Upper lobe of right lung (tissue), 1 donor: ENCODE data around the gene SLC25A31. TPM values are rescaled to one million over a fixed set of nuclear protein-coding genes. Genes with fewer than 3 reads are reported as not detected.

ENCODE experiments used
- ATAC-seq: fragments of 200-7000 bp; cut with Tn5 transposase; one replicate; pipeline ENCODE4 v1.9.1; 2020; ENCODE audit warnings: mild to moderate bottlenecking, moderate library complexity
- DNase-seq: peaks from one replicate; pipeline ENCODE4 v3.0.0-alpha.2; 2020
- H3K27ac ChIP-seq: fragments of 200-600 bp; one replicate; pipeline ENCODE4 v1.8.0; 2022
- H3K27me3 ChIP-seq: fragments of 200-600 bp; one replicate; pipeline ENCODE4 v1.8.0; 2022; ENCODE audit warnings: mild to moderate bottlenecking
- H3K36me3 ChIP-seq: fragments of 200-600 bp; one replicate; pipeline ENCODE4 v1.8.0; 2022
- H3K4me1 ChIP-seq: fragments of 200-600 bp; one replicate; pipeline ENCODE4 v1.8.0; 2022
- H3K4me3 ChIP-seq: fragments of 200-600 bp; one replicate; pipeline ENCODE4 v1.8.0; 2022; ENCODE audit warnings: mild to moderate bottlenecking
- H3K9me3 ChIP-seq: fragments of 200-600 bp; one replicate; pipeline ENCODE4 v1.8.0; 2022
- intact Hi-C: fragments of 100-400 bp; cut with DNase I; formaldehyde crosslinking; loops from one replicate; pipeline ENCODE4 v1.11.0; 2022
- long read RNA-seq: library from polyadenylated mRNA; unstranded; transcript quantifications from one replicate; pipeline ENCODE4 v2.0.0, GENCODE V29; 2021
- total RNA-seq: library from RNA; stranded (reverse); fragmentation: NEBNext Ultra II Directional; extraction: Animal tissue kit (Norgen Biotek cat#: 25700); gene quantifications from one replicate; pipeline ENCODE4 v1.2.1, GENCODE V29; 2021
- TF ChIP-seq, protein P1 (sequence below): fragments of 200-600 bp; IDR thresholded peaks from one replicate; pipeline ENCODE4 v1.8.0; 2022; ENCODE audit warnings: antibody characterized with exemption
- donor health status: DM: no; HTN: yes; CAD: no; lungs with severe emphysema.

SLC25A31 gene
- total RNA-seq: not detected
- long read RNA-seq: 0 reads

GRCh38 chr4:127730142-127730913, at the start of gene SLC25A31:
Gene SLC25A31 (plus strand): TSS chr4:127730400. CDS start chr4:127730546, 146 bp downstream.
- no peak within 1 kb of the TSS for H3K27ac ChIP-seq
- no peak within 1 kb of the TSS for H3K4me3 ChIP-seq
- DNase-seq (peak; percentile 64), ATAC-seq (peak; percentile 16)
- H3K27me3 ChIP-seq: no peaks in the 10 kb centered on the region
- H3K4me1 ChIP-seq: no peaks in the 10 kb centered on the region
- intact Hi-C loops: loop anchor here (5.0 kb wide), 1 partner anchor 123 kb away; no protein-coding TSS in a partner anchor
- no peaks in the 10 kb centered on the region for H3K36me3 ChIP-seq
- H3K9me3 ChIP-seq: no peaks in the 10 kb centered on the region
- TF ChIP-seq, protein P1, sequence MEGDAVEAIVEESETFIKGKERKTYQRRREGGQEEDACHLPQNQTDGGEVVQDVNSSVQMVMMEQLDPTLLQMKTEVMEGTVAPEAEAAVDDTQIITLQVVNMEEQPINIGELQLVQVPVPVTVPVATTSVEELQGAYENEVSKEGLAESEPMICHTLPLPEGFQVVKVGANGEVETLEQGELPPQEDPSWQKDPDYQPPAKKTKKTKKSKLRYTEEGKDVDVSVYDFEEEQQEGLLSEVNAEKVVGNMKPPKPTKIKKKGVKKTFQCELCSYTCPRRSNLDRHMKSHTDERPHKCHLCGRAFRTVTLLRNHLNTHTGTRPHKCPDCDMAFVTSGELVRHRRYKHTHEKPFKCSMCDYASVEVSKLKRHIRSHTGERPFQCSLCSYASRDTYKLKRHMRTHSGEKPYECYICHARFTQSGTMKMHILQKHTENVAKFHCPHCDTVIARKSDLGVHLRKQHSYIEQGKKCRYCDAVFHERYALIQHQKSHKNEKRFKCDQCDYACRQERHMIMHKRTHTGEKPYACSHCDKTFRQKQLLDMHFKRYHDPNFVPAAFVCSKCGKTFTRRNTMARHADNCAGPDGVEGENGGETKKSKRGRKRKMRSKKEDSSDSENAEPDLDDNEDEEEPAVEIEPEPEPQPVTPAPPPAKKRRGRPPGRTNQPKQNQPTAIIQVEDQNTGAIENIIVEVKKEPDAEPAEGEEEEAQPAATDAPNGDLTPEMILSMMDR: no peak

DNA sequence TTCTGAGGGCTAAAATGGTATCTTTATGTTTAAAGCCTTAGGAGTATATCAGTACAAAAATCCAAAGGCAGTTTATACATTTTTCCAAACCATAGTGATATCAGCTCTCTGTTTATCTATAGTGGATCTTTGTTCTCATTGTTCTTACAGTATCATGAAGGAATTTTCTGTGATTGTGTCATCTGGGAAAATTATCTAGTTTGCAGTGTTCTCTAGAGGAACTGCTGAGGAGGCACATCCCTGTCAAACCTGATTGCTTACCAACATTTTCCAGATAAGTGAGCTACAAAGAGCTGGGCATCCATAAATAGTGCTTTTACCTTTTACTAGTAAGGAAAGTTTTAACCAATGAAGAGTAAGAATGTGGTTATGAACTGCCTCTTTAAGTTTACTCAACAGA, 44.9 kb upstream of the SLC25A31 start:
- H3K27me3 ChIP-seq: no peaks in the 10 kb centered on the region
- TF ChIP-seq, protein P1: no peak
- DNase-seq: no peak
- H3K4me1 ChIP-seq: no peaks in the 10 kb centered on the region
- no peak for ATAC-seq
- no peaks in the 10 kb centered on the region for H3K36me3 ChIP-seq
- H3K4me3 ChIP-seq: no peak overlapping the region
- intact Hi-C loops: no loop called here
- H3K9me3 ChIP-seq: no peaks in the 10 kb centered on the region
- no peak overlapping the region for H3K27ac ChIP-seq

- no peak overlapping the region for H3K27ac ChIP-seq
- H3K9me3 ChIP-seq: no peaks in the 10 kb centered on the region
- DNase-seq (no peak), ATAC-seq (no peak)
- intact Hi-C loops: no loop called here
- no peaks in the 10 kb centered on the region for H3K27me3 ChIP-seq
- H3K36me3 ChIP-seq: no peaks in the 10 kb centered on the region
- TF ChIP-seq, protein P1: no peak
- no peaks in the 10 kb centered on the region for H3K4me1 ChIP-seq
- no peak overlapping the region for H3K4me3 ChIP-seq
Measured at GRCh38 chr4:127686658-127687057, 43.5 kb upstream of the SLC25A31 start.

DNA sequence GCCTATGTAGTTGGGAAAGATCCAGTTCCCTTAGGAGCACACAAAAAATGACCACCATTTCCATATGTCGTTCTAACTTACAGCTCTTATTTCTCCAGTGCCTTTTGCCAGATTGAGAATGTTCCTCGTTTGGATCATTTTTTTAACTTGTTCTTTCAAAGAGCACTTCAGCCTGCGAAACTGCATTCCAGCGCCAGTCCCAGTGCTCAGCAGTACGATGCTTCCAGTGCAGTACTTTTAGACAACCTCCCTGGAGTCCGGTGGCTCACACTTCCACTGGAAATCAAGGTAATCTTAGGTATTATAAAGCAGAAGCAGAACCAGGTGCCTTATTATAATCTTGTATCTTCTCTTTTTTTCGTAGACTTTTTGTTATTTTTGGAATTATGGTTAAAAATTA, 42.6 kb upstream of the SLC25A31 start:
- TF ChIP-seq, protein P1: no peak
- no peaks in the 10 kb centered on the region for H3K4me1 ChIP-seq
- H3K27ac ChIP-seq: no peak overlapping the region
- H3K27me3 ChIP-seq: no peaks in the 10 kb centered on the region
- H3K4me3 ChIP-seq: no peak overlapping the region
- DNase-seq (no peak), ATAC-seq (peak; percentile 55)
- no peaks in the 10 kb centered on the region for H3K36me3 ChIP-seq
- no peaks in the 10 kb centered on the region for H3K9me3 ChIP-seq
- intact Hi-C loops: no loop called here

DNA sequence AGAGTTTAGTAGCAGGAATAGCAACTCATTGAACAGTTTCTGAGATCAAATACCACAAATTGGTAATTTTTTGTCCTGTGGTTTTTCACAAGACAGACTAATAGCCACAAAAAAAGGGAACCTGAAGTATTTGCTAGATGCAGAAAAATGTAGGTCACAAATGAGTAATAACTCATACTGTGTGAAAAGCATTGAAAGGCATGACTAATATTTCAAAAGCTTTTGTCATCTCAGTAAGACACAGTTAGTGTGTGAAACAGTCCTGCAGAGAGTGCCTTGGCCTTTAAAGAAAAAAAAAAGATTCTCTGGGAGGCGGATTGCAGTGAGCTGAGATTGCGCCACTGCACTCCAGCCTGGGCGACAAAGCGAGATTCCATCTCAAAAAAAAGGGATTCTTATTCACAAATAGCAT, 31.4 kb upstream of the SLC25A31 start:
- TF ChIP-seq, protein P1: no peak
- no peak for DNase-seq
- no peak overlapping the region for H3K27ac ChIP-seq
- H3K4me3 ChIP-seq: no peak overlapping the region
- no peaks in the 10 kb centered on the region for H3K4me1 ChIP-seq
- H3K36me3 ChIP-seq: no peaks in the 10 kb centered on the region
- no peaks in the 10 kb centered on the region for H3K9me3 ChIP-seq
- intact Hi-C loops: no loop called here
- peak; percentile 73 for ATAC-seq
- H3K27me3 ChIP-seq: no peaks in the 10 kb centered on the region
